ENCODE measurements around the gene AP2A2. TPM values are rescaled to one million over a fixed set of nuclear protein-coding genes. Genes with fewer than 3 reads are reported as not detected.
"Not testable (repeated sequence)": the region's sequence is repeated elsewhere in the genome, so short reads cannot be mapped to it uniquely, and the experiment has no call there.

AP2A2 gene
- total RNA-seq, 1 donor from 2014 or later: 100 TPM

- DNase-seq (ENCODE audit: low spot score): no peak
Measured at GRCh38 chr11:954392-955153, 28.9 kb downstream of the AP2A2 start.

- DNase-seq (ENCODE audit: low spot score): no peak
Measured at GRCh38 chr11:955154-956063, 29.7 kb downstream of the AP2A2 start.

GRCh38 chr11:957212-957920, 31.7 kb downstream of the AP2A2 start:
- no peak for DNase-seq (ENCODE audit: low spot score)

- no peak for DNase-seq (ENCODE audit: low spot score)
Measured at GRCh38 chr11:958101-958500, 32.4 kb downstream of the AP2A2 start.

GRCh38 chr11:959027-959426, 33.4 kb downstream of the AP2A2 start:
- no peak for DNase-seq (ENCODE audit: low spot score)

- DNase-seq (ENCODE audit: low spot score): no peak
Measured at GRCh38 chr11:959608-960007, 33.9 kb downstream of the AP2A2 start.

- DNase-seq (ENCODE audit: low spot score): not testable (repeated sequence)
Measured at GRCh38 chr11:961310-961920, 35.7 kb downstream of the AP2A2 start.

- DNase-seq (ENCODE audit: low spot score): no peak
Measured at GRCh38 chr11:961921-962320, 36.3 kb downstream of the AP2A2 start.

- DNase-seq (ENCODE audit: low spot score): no peak
Measured at GRCh38 chr11:962688-963087, 37.0 kb downstream of the AP2A2 start.

GRCh38 chr11:963852-964251, 38.2 kb downstream of the AP2A2 start:
- no peak for DNase-seq (ENCODE audit: low spot score)

GRCh38 chr11:965206-965775, 39.6 kb downstream of the AP2A2 start:
- DNase-seq (ENCODE audit: low spot score): no peak

GRCh38 chr11:967995-968751, 42.5 kb downstream of the AP2A2 start:
- DNase-seq (ENCODE audit: low spot score): no peak

- DNase-seq (ENCODE audit: low spot score): no peak
Measured at GRCh38 chr11:968822-969221, 43.2 kb downstream of the AP2A2 start.

- DNase-seq (ENCODE audit: low spot score): no peak
Measured at GRCh38 chr11:969651-970205, 44.1 kb downstream of the AP2A2 start.

- DNase-seq (ENCODE audit: low spot score): no peak
Measured at GRCh38 chr11:970319-970871, 44.7 kb downstream of the AP2A2 start.

GRCh38 chr11:971092-971690, 45.5 kb downstream of the AP2A2 start:
- no peak for DNase-seq (ENCODE audit: low spot score)

- DNase-seq (ENCODE audit: low spot score): no peak
Measured at GRCh38 chr11:971731-972365, 46.2 kb downstream of the AP2A2 start.

- no peak for DNase-seq (ENCODE audit: low spot score)
Measured at GRCh38 chr11:972523-973211, 47.0 kb downstream of the AP2A2 start.

- DNase-seq (ENCODE audit: low spot score): no peak
Measured at GRCh38 chr11:973237-973636, 47.6 kb downstream of the AP2A2 start.
